ENCODE measurements around the gene CD82.

The CD82 gene

DNA sequence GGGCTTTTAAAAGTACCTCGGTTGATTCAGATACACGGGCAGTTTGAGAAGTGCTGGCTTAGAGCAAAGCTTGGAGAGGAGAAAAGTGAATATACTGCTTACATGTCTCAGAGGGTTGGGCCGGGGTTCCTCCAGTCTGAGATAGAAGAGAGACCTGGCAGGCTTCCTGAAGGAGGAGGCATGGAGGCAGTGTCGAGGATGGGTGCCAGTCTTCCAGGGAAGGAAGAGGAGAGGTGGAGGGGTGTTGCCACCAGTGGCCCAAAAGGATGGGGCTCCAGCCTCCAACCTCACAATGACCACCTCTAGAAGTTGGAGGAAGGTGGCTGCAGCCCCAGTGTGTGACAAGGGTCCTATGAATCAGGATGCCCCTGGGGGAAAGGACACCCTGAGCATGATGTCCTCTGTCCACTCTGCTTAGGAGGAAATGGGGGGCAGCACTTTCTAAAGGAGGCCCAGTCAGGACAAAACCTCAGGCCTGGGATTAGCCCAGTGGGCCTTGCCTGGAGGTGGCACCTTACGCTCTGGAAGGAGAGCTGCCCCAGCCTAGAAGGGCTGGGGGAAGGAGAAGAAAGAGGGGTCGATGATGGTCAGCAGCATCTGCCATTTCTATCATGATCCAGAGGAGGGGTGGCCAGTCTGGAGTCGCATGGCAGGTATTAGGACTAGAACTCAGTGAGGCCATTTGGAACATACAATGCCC lies 65.2 kb downstream of the CD82 start:
- Histone ChIP-seq H3K4me1 (ENCODE audit: control insufficient read depth in 1 of 2, insufficient read depth in 1 of 2, low read depth in 1 of 2, low read length in 1 of 2) (peaks cover 28 to 34% of the 10 kb centered on the region in 2 experiments), H3K36me3 (no peaks in the 10 kb centered on the region), H3K27me3 (no peaks in the 10 kb centered on the region), H3K9me3 (no peaks in the 10 kb centered on the region), H3K27ac (no peak overlapping the region), H3K4me3 (ENCODE audit: low read depth in 1 of 2, low read length in 1 of 2) (no peak overlapping the region)
- no peak for TF ChIP-seq CTCF (IDR thresholded peaks at IDR 0.05)

DNA sequence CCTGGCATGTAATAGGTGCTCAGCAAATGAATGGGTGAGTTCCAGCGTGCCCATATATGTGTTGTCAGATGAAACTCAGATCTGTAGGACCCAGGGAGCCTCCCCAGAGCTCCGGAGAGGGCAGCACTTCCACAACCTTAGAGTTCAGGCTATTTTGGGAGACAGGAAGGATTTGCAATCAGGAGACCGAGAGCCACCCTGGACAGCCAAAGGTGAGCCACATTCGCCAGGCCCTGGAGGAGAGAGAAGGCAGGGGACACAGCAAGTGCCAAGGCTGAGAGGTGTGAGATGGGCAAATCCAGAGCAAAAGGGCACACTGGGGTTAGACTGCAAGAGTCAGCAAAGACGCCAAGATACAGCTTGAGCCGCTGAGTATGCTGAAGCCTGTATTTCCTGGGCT lies 66.4 kb downstream of the CD82 start:
- Histone ChIP-seq H3K4me3 (ENCODE audit: low read depth in 1 of 2, low read length in 1 of 2) (no peak overlapping the region), H3K36me3 (no peaks in the 10 kb centered on the region), H3K27ac (no peak overlapping the region), H3K9me3 (no peaks in the 10 kb centered on the region), H3K27me3 (no peaks in the 10 kb centered on the region), H3K4me1 (ENCODE audit: control insufficient read depth in 1 of 2, insufficient read depth in 1 of 2, low read depth in 1 of 2, low read length in 1 of 2) (peaks cover 21 to 24% of the 10 kb centered on the region in 2 experiments)
- no peak for TF ChIP-seq CTCF (IDR thresholded peaks at IDR 0.05)

- H3K4me1 ChIP-seq (ENCODE audit: control insufficient read depth in 1 of 2, insufficient read depth in 1 of 2, low read depth in 1 of 2, low read length in 1 of 2): peaks cover 20 to 24% of the 10 kb centered on the region in 2 experiments
Measured at GRCh38 chr11:44632466-44633123, 67.1 kb downstream of the CD82 start.

GRCh38 chr11:44633641-44634040 lies 68.2 kb downstream of the CD82 start:
- Histone ChIP-seq H3K4me1 (ENCODE audit: control insufficient read depth in 1 of 2, insufficient read depth in 1 of 2, low read depth in 1 of 2, low read length in 1 of 2) (peaks cover 22 to 23% of the 10 kb centered on the region in 2 experiments), H3K27me3 (no peaks in the 10 kb centered on the region)
- no peak for TF ChIP-seq CTCF (IDR thresholded peaks at IDR 0.05)

More at GRCh38 chr11:44632466-44633123, 67.1 kb downstream of the CD82 start:
- H3K4me3 ChIP-seq (ENCODE audit: low read depth in 1 of 2, low read length in 1 of 2): no peak overlapping the region
- no peaks in the 10 kb centered on the region for H3K9me3 ChIP-seq
- no peak overlapping the region for H3K27ac ChIP-seq
- no peaks in the 10 kb centered on the region for H3K36me3 ChIP-seq
- no peaks in the 10 kb centered on the region for H3K27me3 ChIP-seq
- no peak for TF ChIP-seq CTCF (IDR thresholded peaks at IDR 0.05)

DNA sequence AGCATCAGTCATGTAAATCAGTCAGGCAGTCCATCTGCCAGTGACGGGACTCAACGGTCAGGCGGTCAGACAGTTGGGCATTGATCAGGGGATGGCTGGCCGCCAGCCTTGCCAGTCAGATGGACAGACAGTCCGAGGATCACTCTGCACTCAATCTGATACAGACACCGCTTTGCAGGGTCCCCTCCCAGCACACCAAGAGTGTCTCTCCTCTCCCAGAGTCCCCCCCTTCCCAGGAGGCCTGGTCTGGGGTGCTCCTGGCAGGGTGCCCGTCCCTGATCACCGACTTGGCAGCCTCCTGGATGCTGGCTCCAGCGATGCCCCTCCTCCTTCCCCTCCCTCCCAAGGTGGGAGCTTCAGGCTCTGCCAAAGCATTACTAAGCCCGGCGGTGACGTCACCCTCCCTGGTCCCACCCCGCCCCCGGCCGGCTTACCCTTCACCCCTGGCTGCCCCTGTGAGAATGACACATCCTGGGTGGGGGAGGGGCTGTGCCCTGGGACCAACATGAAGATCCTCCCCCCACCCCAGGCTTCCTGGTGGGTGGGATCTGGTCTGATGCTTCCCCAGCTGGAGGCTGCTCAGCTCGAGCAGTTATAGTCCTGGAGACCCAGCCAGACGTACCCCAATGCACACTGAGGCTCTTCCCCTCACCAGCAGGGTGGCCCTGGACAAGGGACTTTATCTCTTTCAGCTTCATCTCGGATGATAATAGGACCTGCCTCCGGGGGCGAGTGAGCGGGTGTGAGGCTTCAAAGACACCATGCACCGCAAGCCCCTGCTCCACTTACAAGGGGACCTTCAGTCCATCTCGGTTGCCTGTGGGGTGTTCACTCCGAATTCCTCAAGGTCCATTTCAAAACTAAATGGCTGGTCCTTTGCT lies 69.2 kb downstream of the CD82 start:
- no peak for TF ChIP-seq CTCF (IDR thresholded peaks at IDR 0.05)
- Histone ChIP-seq H3K4me3 (ENCODE audit: low read depth in 1 of 2, low read length in 1 of 2) (no peak overlapping the region), H3K27me3 (no peaks in the 10 kb centered on the region), H3K4me1 (ENCODE audit: control insufficient read depth in 1 of 2, insufficient read depth in 1 of 2, low read depth in 1 of 2, low read length in 1 of 2) (peaks cover 23% of the 10 kb centered on the region in 2 experiments), H3K36me3 (no peaks in the 10 kb centered on the region), H3K27ac (no peak overlapping the region), H3K9me3 (no peaks in the 10 kb centered on the region)

More at GRCh38 chr11:44633641-44634040, 68.2 kb downstream of the CD82 start:
- no peaks in the 10 kb centered on the region for H3K9me3 ChIP-seq
- H3K27ac ChIP-seq: no peak overlapping the region
- no peaks in the 10 kb centered on the region for H3K36me3 ChIP-seq
- H3K4me3 ChIP-seq (ENCODE audit: low read depth in 1 of 2, low read length in 1 of 2): no peak overlapping the region
